ENCODE data around the gene GDPD2.

GRCh38 chrX:70455366-70456202 lies 32.5 kb downstream of the GDPD2 start:
- no peak; the same call in 1 of the 2 replicates for TF ChIP-seq CTCF (tag by site-specific recombination; IDR thresholded peaks at IDR 0.05)
- TF ChIP-seq ZBTB7A (tag by site-specific recombination; IDR thresholded peaks at IDR 0.05; ENCODE audit: low read depth): no peak
- no peak for TF ChIP-seq ZNF121 (tag by site-specific recombination; IDR thresholded peaks at IDR 0.05)
